Upper lobe of left lung (tissue), 6 donors: ENCODE results near the gene EML1. TPM values are rescaled to one million over a fixed set of nuclear protein-coding genes. Genes with fewer than 3 reads are reported as not detected.

Experiments used
- ATAC-seq, 2 donors: fragments of 200-7000 bp; cut with Tn5 transposase; one replicate each; pipeline ENCODE4 v1.9.1; 2022; ENCODE audit warnings: mild to moderate bottlenecking in 2 of 2, moderate library complexity in 2 of 2; ENCODE audit not compliant: low FRiP score in 2 of 2
- DNase-seq, 2 donors: peaks; one replicate each; pipeline ENCODE4 v3.0.0-alpha.2; 2019 to 2020
- H3K27ac ChIP-seq, 4 donors: fragments of 200-600 bp; sonication (generic); one replicate each; pipeline ENCODE4 v1.5.1; 2016 to 2019
- H3K27me3 ChIP-seq, 4 donors: fragments of 200-600 bp; sonication (generic); one replicate each; pipeline ENCODE4 v1.5.1; 2017 to 2019
- H3K36me3 ChIP-seq, 4 donors: fragments of 200-600 bp; sonication (generic); one replicate each; pipeline ENCODE4 v1.5.1; 2016 to 2019
- H3K4me1 ChIP-seq, 4 donors: fragments of 200-600 bp; sonication (generic); one replicate each; pipeline ENCODE4 v1.5.1; 2018 to 2019
- H3K4me3 ChIP-seq, 4 donors: fragments of 200-600 bp; sonication (generic); one replicate each; pipeline ENCODE4 v1.5.1; 2017 to 2019; ENCODE audit warnings: mild to moderate bottlenecking in 2 of 4, moderate library complexity in 1 of 4
- H3K9me3 ChIP-seq, 4 donors: fragments of 200-600 bp; sonication (generic); one replicate each; pipeline ENCODE4 v1.5.1; 2018 to 2019
- CTCF ChIP-seq, 6 experiments: fragments of 450-650 bp in 4 of 6; fragments of 200-600 bp in 2 of 6; sonication (generic) in 2 of 6; IDR thresholded peaks; one replicate each; pipeline ENCODE4 v1.5.1; 2016 to 2019; ENCODE audit warnings: antibody characterized with exemption in 6 of 6
- EP300 ChIP-seq, 4 donors: sonication (generic); formaldehyde crosslinking; IDR thresholded peaks; one replicate each; pipeline ENCODE4 v1.5.1; 2017; ENCODE audit warnings: antibody characterized with exemption in 4 of 4, control low read depth in 2 of 4
- POLR2A ChIP-seq, 4 donors: fragments of 450-650 bp; IDR thresholded peaks; one replicate each; pipeline ENCODE4 v1.5.1; 2016 to 2017; ENCODE audit warnings: antibody characterized with exemption in 4 of 4, mild to moderate bottlenecking in 2 of 4
- POLR2AphosphoS5 ChIP-seq, 2 donors: sonication (generic); formaldehyde crosslinking; IDR thresholded peaks; one replicate each; pipeline ENCODE4 v1.5.1; 2017; ENCODE audit warnings: antibody characterized with exemption in 2 of 2
- WGBS, 2 donors: methylation state at CpG; one replicate each; pipeline ENCODE4 v1.1.5; 2017 to 2018; 5-methylcytosine and 5-hydroxymethylcytosine counted together
- total RNA-seq, 6 donors: library from RNA; depleted of rRNA in 4 of 6; stranded (reverse); fragments of >200 nt in 4 of 6; gene quantifications; one replicate each; pipeline versions ENCODE4 v1.1.0 to v1.2.1, GENCODE V29; 2016 to 2021
- donor health status: DM: no; HTN: no; CAD: no; lungs with moderate emphysema.
- donor health status: DM: no; HTN: yes; CAD: no; lungs with severe emphysema.

The EML1 gene
- total RNA-seq, 6 donors from 2014 or later, result 22.2 to 55.5 (median 36.4) TPM

GRCh38 chr14:99792551-99793212 lies 531 bp upstream of the EML1 start:
- ATAC-seq (peak in 1 of 2 donors; percentile 36), DNase-seq (no peak)
- peak overlapping the region; percentile 74 to 88 (median 83) for H3K27ac ChIP-seq
- no peaks in the 10 kb centered on the region for H3K27me3 ChIP-seq
- no peaks in the 10 kb centered on the region for H3K9me3 ChIP-seq
- TF ChIP-seq POLR2A (IDR thresholded peaks at IDR 0.05) (peak in 1 of 4 donors; percentile 23), POLR2AphosphoS5 (IDR thresholded peaks at IDR 0.05) (no peak), EP300 (IDR thresholded peaks at IDR 0.05) (no peak), CTCF (IDR thresholded peaks at IDR 0.05) (no peak)
- no peaks in the 10 kb centered on the region for H3K36me3 ChIP-seq
- peaks cover 21 to 40% (median 31%) of the 10 kb centered on the region in 4 donors for H3K4me1 ChIP-seq
- H3K4me3 ChIP-seq, result peak overlapping the region; percentile 10 to 60 (median 56)
- WGBS, 2 donors, result 12 to 34% methylated on average over 20 to 25 of the region's 65 CpGs

GRCh38 chr14:99794151-99794780 lies 1.1 kb downstream of the EML1 start:
- Histone ChIP-seq H3K9me3 (no peaks in the 10 kb centered on the region), H3K4me1 (peaks cover 21 to 40% (median 31%) of the 10 kb centered on the region in 4 donors), H3K36me3 (no peaks in the 10 kb centered on the region), H3K4me3 (peak overlapping the region in 3 of 4 donors; percentile 56 to 60 (median 59)), H3K27ac (peak overlapping the region in 1 of 4 donors; percentile 18), H3K27me3 (no peaks in the 10 kb centered on the region)
- no peak for ATAC-seq
- 57 to 67% methylated on average over 4 of the region's 4 CpGs for WGBS, 2 donors
- TF ChIP-seq POLR2A (IDR thresholded peaks at IDR 0.05) (no peak), CTCF (IDR thresholded peaks at IDR 0.05) (no peak), EP300 (IDR thresholded peaks at IDR 0.05) (no peak), POLR2AphosphoS5 (IDR thresholded peaks at IDR 0.05) (no peak)
- no peak for DNase-seq

- DNase-seq, result no peak
- Histone ChIP-seq H3K9me3 (no peaks in the 10 kb centered on the region), H3K27me3 (no peaks in the 10 kb centered on the region), H3K36me3 (no peaks in the 10 kb centered on the region), H3K4me1 (peaks cover 21 to 33% (median 31%) of the 10 kb centered on the region in 4 donors), H3K27ac (no peak overlapping the region), H3K4me3 (no peak overlapping the region)
- no peak for ATAC-seq
- TF ChIP-seq POLR2AphosphoS5 (IDR thresholded peaks at IDR 0.05) (no peak), EP300 (IDR thresholded peaks at IDR 0.05) (no peak), CTCF (IDR thresholded peaks at IDR 0.05) (no peak)
- WGBS, 2 donors, result 93% methylated on average over 4 of the region's 4 CpGs
Observed at GRCh38 chr14:99795046-99795445, 1.8 kb downstream of the EML1 start.

- no peak for DNase-seq
- Histone ChIP-seq H3K4me1 (peaks cover 15 to 22% (median 18%) of the 10 kb centered on the region in 4 donors), H3K36me3 (no peaks in the 10 kb centered on the region), H3K4me3 (no peak overlapping the region), H3K27ac (no peak overlapping the region), H3K27me3 (no peaks in the 10 kb centered on the region), H3K9me3 (no peaks in the 10 kb centered on the region)
- no peak for ATAC-seq
- TF ChIP-seq POLR2AphosphoS5 (IDR thresholded peaks at IDR 0.05) (no peak), CTCF (IDR thresholded peaks at IDR 0.05) (no peak), POLR2A (IDR thresholded peaks at IDR 0.05) (no peak), EP300 (IDR thresholded peaks at IDR 0.05) (no peak)
Observed at GRCh38 chr14:99797231-99797630, 4.0 kb downstream of the EML1 start.
